Measurements from ENCODE around the gene AGAP1.
A peak's percentile ranks its signal among the peaks of the same experiment; 100 is the strongest.

The AGAP1 gene

GRCh38 chr2:236155406-236155805 lies 661.6 kb downstream of the AGAP1 start:
- DNase-seq (ENCODE audit: low spot score): no peak
- Histone ChIP-seq H3K27ac (no peak overlapping the region), H3K4me3 (no peak overlapping the region)
- no peak for TF ChIP-seq CTCF (IDR thresholded peaks at IDR 0.05)

DNA sequence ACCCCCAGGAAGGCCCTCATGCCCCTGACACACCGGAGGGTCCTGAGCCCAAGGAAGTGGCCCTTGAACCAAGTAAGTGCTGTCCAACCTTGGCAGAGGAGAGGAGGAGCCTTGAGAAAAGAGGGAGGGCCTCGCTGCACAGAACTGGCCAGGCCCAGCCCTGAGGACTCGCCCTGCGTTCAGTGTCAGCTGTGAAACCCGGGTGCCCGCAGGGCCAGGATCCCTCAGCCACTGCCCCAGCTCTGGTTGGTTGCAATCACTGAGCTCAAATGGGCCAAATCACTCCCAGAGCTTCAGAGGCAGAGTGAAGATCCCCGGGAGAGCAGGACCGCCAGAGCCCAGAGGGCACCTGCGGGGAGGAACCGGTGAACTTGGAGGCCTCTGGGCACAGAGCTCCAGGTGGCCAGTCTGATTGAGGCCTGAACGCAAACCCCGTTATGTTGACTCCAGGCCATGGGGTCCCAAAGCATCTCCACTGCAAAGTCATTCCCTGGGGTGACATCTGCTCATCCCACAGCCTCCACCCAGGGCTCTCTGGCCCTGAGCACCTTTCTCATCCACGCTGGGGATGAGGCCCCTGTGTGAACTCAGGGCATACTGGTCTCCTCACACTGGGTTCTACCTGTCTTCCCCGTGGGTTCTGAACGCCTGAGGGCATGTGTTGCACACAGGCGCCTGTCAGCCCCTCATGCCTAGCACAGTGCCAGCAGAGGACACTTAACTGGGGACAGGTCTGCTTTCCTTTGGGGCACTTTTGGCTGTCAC lies 662.4 kb downstream of the AGAP1 start:
- peak; percentile 60 for DNase-seq (ENCODE audit: low spot score)
- Histone ChIP-seq H3K4me3 (no peak overlapping the region), H3K27ac (no peak overlapping the region)
- TF ChIP-seq CTCF (IDR thresholded peaks at IDR 0.05): no peak

DNA sequence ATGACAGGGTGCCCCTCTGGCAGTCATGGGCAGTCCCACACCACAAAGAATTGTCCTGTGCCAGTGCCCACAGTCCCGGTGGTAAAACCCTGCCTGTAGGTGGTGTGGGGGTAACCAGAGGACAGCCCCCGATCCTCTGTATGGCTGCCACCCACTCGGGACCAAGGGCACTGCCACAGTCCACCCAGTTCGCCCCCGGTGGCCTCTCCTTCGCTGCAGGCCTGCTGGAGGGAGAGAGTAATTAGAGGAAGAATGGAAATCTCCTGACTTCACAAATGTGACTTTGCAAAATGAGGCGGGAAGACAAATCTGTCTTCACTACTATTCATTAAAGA lies 663.0 kb downstream of the AGAP1 start:
- Histone ChIP-seq H3K4me3 (no peak overlapping the region), H3K27ac (no peak overlapping the region)
- no peak for TF ChIP-seq CTCF (IDR thresholded peaks at IDR 0.05)
- no peak for DNase-seq (ENCODE audit: low spot score)

- no peak for TF ChIP-seq CTCF (IDR thresholded peaks at IDR 0.05)
- peak; percentile 8 for DNase-seq (ENCODE audit: low spot score)
- no peak overlapping the region for H3K27ac ChIP-seq
- no peak overlapping the region for H3K4me3 ChIP-seq
Observed at GRCh38 chr2:236157366-236157765, 663.5 kb downstream of the AGAP1 start.

- Histone ChIP-seq H3K4me3 (no peak overlapping the region), H3K27ac (no peak overlapping the region)
- TF ChIP-seq CTCF (IDR thresholded peaks at IDR 0.05): no peak
- DNase-seq (ENCODE audit: low spot score): peak; percentile 59
Observed at GRCh38 chr2:236157815-236158498, 664.1 kb downstream of the AGAP1 start.

GRCh38 chr2:236158969-236159777 lies 665.3 kb downstream of the AGAP1 start:
- TF ChIP-seq CTCF (IDR thresholded peaks at IDR 0.05): no peak
- Histone ChIP-seq H3K4me3 (no peak overlapping the region), H3K27ac (no peak overlapping the region)
- peak; percentile 69 for DNase-seq (ENCODE audit: low spot score)
